Gastrocnemius medialis (tissue), 4 donors: ENCODE data around the gene LAMTOR3. TPM values are rescaled to one million over a fixed set of nuclear protein-coding genes. Genes with fewer than 3 reads are reported as not detected.

Experiments
- ATAC-seq, 2 donors: fragments of 150-250 bp; one replicate each; pipeline ENCODE4 v1.9.1; 2016
- DNase-seq, 2 donors: peaks; one replicate each; pipeline ENCODE4 v3.0.0-alpha.2; 2019
- H3K27ac ChIP-seq, 4 donors: fragments of 200-600 bp; sonication (generic); 1 replicate in 1 of 4; 2 replicates in 3 of 4; pipeline ENCODE4 v1.5.1; 2016 to 2018; ENCODE audit warnings: mild to moderate bottlenecking in 2 of 4, moderate library complexity in 1 of 4
- H3K27me3 ChIP-seq, 3 donors: fragments of 200-600 bp; sonication (generic) in 2 of 3; 1 replicate in 1 of 3; 2 replicates in 2 of 3; pipeline versions ENCODE4 v1.5.1 to v1.6.0; 2016 to 2019; ENCODE audit warnings: mild to moderate bottlenecking in 1 of 3, moderate library complexity in 1 of 3
- H3K36me3 ChIP-seq, 2 donors: fragments of 200-600 bp; sonication (generic) in 1 of 2; one replicate each; pipeline ENCODE4 v1.5.1; 2017 to 2018
- H3K4me1 ChIP-seq, 2 donors: fragments of 200-600 bp; sonication (generic) in 1 of 2; one replicate each; pipeline ENCODE4 v1.5.1; 2016 to 2017; ENCODE audit warnings: mild to moderate bottlenecking in 2 of 2
- H3K4me3 ChIP-seq, 4 donors: fragments of 200-600 bp; sonication (generic) in 3 of 4; 1 replicate in 1 of 4; 2 replicates in 3 of 4; pipeline ENCODE4 v1.5.1; 2016 to 2019; ENCODE audit warnings: mild to moderate bottlenecking in 2 of 4
- H3K9me3 ChIP-seq, 3 donors: fragments of 200-600 bp; sonication (generic) in 2 of 3; 1 replicate in 1 of 3; 2 replicates in 2 of 3; pipeline ENCODE4 v1.5.1; 2016 to 2019
- CTCF ChIP-seq, 5 experiments: fragments of 450-650 bp in 3 of 5; fragments of 200-600 bp in 2 of 5; sonication (generic) in 2 of 5; IDR thresholded peaks in 4 of 5; conservative IDR thresholded peaks in 1 of 5; 1 replicate in 4 of 5; 2 replicates in 1 of 5; pipeline ENCODE4 v1.5.1; 2016 to 2019; ENCODE audit warnings: antibody characterized with exemption in 5 of 5, mild to moderate bottlenecking in 3 of 5, moderate library complexity in 3 of 5
- POLR2A ChIP-seq, 2 donors: fragments of 450-650 bp; IDR thresholded peaks; one replicate each; pipeline ENCODE4 v1.6.1; 2017; ENCODE audit warnings: antibody characterized with exemption in 2 of 2, mild to moderate bottlenecking in 2 of 2, moderate library complexity in 2 of 2
- in situ Hi-C, 4 donors: fragments of 200-750 bp; cut with MboI; loops; one replicate each; pipeline versions ENCODE4 v1.15.0 to v1.8.0; 2017; ENCODE audit warnings: low sequenced_read_pairs in 4 of 4
- intact Hi-C: fragments of 100-400 bp; cut with DNase I; formaldehyde crosslinking; loops from one replicate; pipeline ENCODE4 v1.15.1; 2023; ENCODE audit warnings: low total_unique reads
- total RNA-seq, 4 donors: library from RNA; depleted of rRNA; stranded (reverse); fragments of >200 nt; gene quantifications; one replicate each; pipeline versions ENCODE4 v1.1.0 to v1.2.3, GENCODE V29; 2016

Gene LAMTOR3
- total RNA-seq, 4 donors from 2014 or later = 20.8 to 31.1 (median 28.9) TPM

- Histone ChIP-seq H3K4me3 (peak overlapping the region; percentile 85 to 95 (median 89)), H3K27me3 (no peaks in the 10 kb centered on the region), H3K36me3 (peaks cover 0 to 7% of the 10 kb centered on the region in 2 donors), H3K27ac (peak overlapping the region; percentile 85 to 92 (median 88)), H3K9me3 (no peaks in the 10 kb centered on the region), H3K4me1 (peaks cover 16 to 21% of the 10 kb centered on the region in 2 donors)
- in situ Hi-C loops (loop anchor here in 3 of 4 donors (5.0 to 10.0 kb wide), 4 partner anchors 51 to 331 kb away; partner anchors contain the start of genes TRMT10A (in 2 of the 3), DNAJB14 (in 1 of the 3) and H2AZ1 (in 1 of the 3)), intact Hi-C loops (loop anchor here (1.0 to 10.0 kb wide), 3 partner anchors 56 to 959 kb away; no protein-coding TSS in a partner anchor)
- no peak for TF ChIP-seq CTCF (IDR thresholded peaks at IDR 0.05 in 4 of 5, conservative IDR thresholded peaks at IDR 0.05 in 1 of 5)
- no peak for TF ChIP-seq POLR2A (IDR thresholded peaks at IDR 0.05)
- ATAC-seq = peak in 1 of 2 donors; percentile 25
- peak in 1 of 2 donors; percentile 21 for DNase-seq
These were observed 427 bp downstream of the LAMTOR3 start for GRCh38 chr4:99893839-99894160.

GRCh38 chr4:99893029-99893428 lies 1.2 kb downstream of the LAMTOR3 start:
- no peaks in the 10 kb centered on the region for H3K27me3 ChIP-seq
- H3K27ac ChIP-seq = no peak overlapping the region
- ATAC-seq (no peak), DNase-seq (no peak)
- peaks cover 0 to 7% of the 10 kb centered on the region in 2 donors for H3K36me3 ChIP-seq
- in situ Hi-C loops = loop anchor here in 3 of 4 donors (5.0 to 10.0 kb wide), 4 partner anchors 52 to 331 kb away; partner anchors contain the start of genes TRMT10A (in 2 of the 3), DNAJB14 (in 1 of the 3) and H2AZ1 (in 1 of the 3)
- intact Hi-C loops = loop anchor here (10.0 kb wide), 1 partner anchor 958 kb away; no protein-coding TSS in a partner anchor
- H3K4me1 ChIP-seq = peaks cover 16 to 21% of the 10 kb centered on the region in 2 donors
- peak overlapping the region; percentile 85 to 95 (median 89) for H3K4me3 ChIP-seq
- H3K9me3 ChIP-seq = no peaks in the 10 kb centered on the region
- TF ChIP-seq CTCF (IDR thresholded peaks at IDR 0.05 in 4 of 5, conservative IDR thresholded peaks at IDR 0.05 in 1 of 5) = no peak
- no peak for TF ChIP-seq POLR2A (IDR thresholded peaks at IDR 0.05)

- peaks cover 0 to 15% of the 10 kb centered on the region in 2 donors for H3K36me3 ChIP-seq
- no peaks in the 10 kb centered on the region for H3K9me3 ChIP-seq
- peaks cover 16 to 21% of the 10 kb centered on the region in 2 donors for H3K4me1 ChIP-seq
- TF ChIP-seq POLR2A (IDR thresholded peaks at IDR 0.05) (no peak), CTCF (IDR thresholded peaks at IDR 0.05 in 4 of 5, conservative IDR thresholded peaks at IDR 0.05 in 1 of 5) (no peak)
- in situ Hi-C loops = loop anchor here in 3 of 4 donors (5.0 to 10.0 kb wide), 4 partner anchors 53 to 329 kb away; partner anchors contain the start of genes TRMT10A (in 2 of the 3), DNAJB14 (in 1 of the 3) and H2AZ1 (in 1 of the 3)
- H3K27me3 ChIP-seq = no peaks in the 10 kb centered on the region
- H3K4me3 ChIP-seq = no peak overlapping the region
- ATAC-seq (no peak), DNase-seq (no peak)
- intact Hi-C loops = loop anchor here (10.0 kb wide), 1 partner anchor 957 kb away; no protein-coding TSS in a partner anchor
- H3K27ac ChIP-seq = no peak overlapping the region
These were observed 2.9 kb downstream of the LAMTOR3 start for GRCh38 chr4:99891351-99891750.

- H3K27me3 ChIP-seq = no peaks in the 10 kb centered on the region
- DNase-seq (no peak), ATAC-seq (no peak)
- H3K4me3 ChIP-seq = no peak overlapping the region
- peaks cover 4 to 9% of the 10 kb centered on the region in 2 donors for H3K4me1 ChIP-seq
- H3K9me3 ChIP-seq = no peaks in the 10 kb centered on the region
- peaks cover 0 to 38% of the 10 kb centered on the region in 2 donors for H3K36me3 ChIP-seq
- TF ChIP-seq POLR2A (IDR thresholded peaks at IDR 0.05) (no peak), CTCF (IDR thresholded peaks at IDR 0.05 in 4 of 5, conservative IDR thresholded peaks at IDR 0.05 in 1 of 5) (no peak)
- H3K27ac ChIP-seq = no peak overlapping the region
- in situ Hi-C loops = no loop called here
- intact Hi-C loops = no loop called here
These were observed 6.4 kb downstream of the LAMTOR3 start for GRCh38 chr4:99887837-99888236.
